ENCODE data around the gene PATJ.

GRCh38 chr1:61910035-61910434 is 167.8 kb downstream of the PATJ start:
- TF ChIP-seq CTCF (optimal IDR thresholded peaks at IDR 0.05 in 1 of 3, IDR thresholded peaks at IDR 0.05 in 1 of 3, conservative IDR thresholded peaks at IDR 0.05 in 1 of 3; ENCODE audit: extremely low read depth in 1 of 3, insufficient read depth in 2 of 3, low read length in 3 of 3) (no peak), EZH2 (IDR thresholded peaks at IDR 0.05; ENCODE audit: low read length) (no peak)

Data from keratinocyte (primary cell).